Activated CD8-positive, alpha-beta memory T cell treated with anti-CD3 and anti-CD28 coated beads, Interleukin-2, amount 10 ng/mL, durations not matched to agents 7 days and 5 days (primary cell): ENCODE results near the gene TOMM20. TPM values are rescaled to one million over a fixed set of nuclear protein-coding genes. Genes with fewer than 3 reads are reported as not detected.

Experiments used
- total RNA-seq, 2 experiments: library from RNA; stranded (reverse); gene quantifications; one replicate each; pipeline ENCODE4 v1.2.3, GENCODE V29; 2021

TOMM20 gene
- total RNA-seq, 2 experiments from 2014 or later: 71.1 to 76.7 TPM

Other genes starting within 250 kb of the TOMM20 start
- 100 to 1,000 TPM; 111 to 116 TPM for gene RBM34, start 32.4 kb upstream of the TOMM20 start, total RNA-seq
- 10 to 100 TPM; 43.3 to 61.0 TPM for gene ARID4B, start 199.3 kb upstream of the TOMM20 start, total RNA-seq
- gene GGPS1, start 199.7 kb upstream of the TOMM20 start, total RNA-seq: 10 to 100 TPM; 22.7 to 23.9 TPM
- 10 to 100 TPM; 27.4 to 30.2 TPM for gene TBCE, start 238.6 kb upstream of the TOMM20 start, total RNA-seq